Gastrocnemius medialis (tissue), 4 donors: Measurements from ENCODE around the gene CPEB3. TPM values are rescaled to one million over a fixed set of nuclear protein-coding genes. Genes with fewer than 3 reads are reported as not detected.

ENCODE experiments used
- ATAC-seq, 2 donors: fragments of 150-250 bp; one replicate each; pipeline ENCODE4 v1.9.1; 2016
- DNase-seq, 2 donors: peaks; one replicate each; pipeline ENCODE4 v3.0.0-alpha.2; 2019
- H3K27ac ChIP-seq, 4 donors: fragments of 200-600 bp; sonication (generic); 1 replicate in 1 of 4; 2 replicates in 3 of 4; pipeline ENCODE4 v1.5.1; 2016 to 2018; ENCODE audit warnings: mild to moderate bottlenecking in 2 of 4, moderate library complexity in 1 of 4
- H3K27me3 ChIP-seq, 3 donors: fragments of 200-600 bp; sonication (generic) in 2 of 3; 1 replicate in 1 of 3; 2 replicates in 2 of 3; pipeline versions ENCODE4 v1.5.1 to v1.6.0; 2016 to 2019; ENCODE audit warnings: mild to moderate bottlenecking in 1 of 3, moderate library complexity in 1 of 3
- H3K36me3 ChIP-seq, 2 donors: fragments of 200-600 bp; sonication (generic) in 1 of 2; one replicate each; pipeline ENCODE4 v1.5.1; 2017 to 2018
- H3K4me1 ChIP-seq, 2 donors: fragments of 200-600 bp; sonication (generic) in 1 of 2; one replicate each; pipeline ENCODE4 v1.5.1; 2016 to 2017; ENCODE audit warnings: mild to moderate bottlenecking in 2 of 2
- H3K4me3 ChIP-seq, 4 donors: fragments of 200-600 bp; sonication (generic) in 3 of 4; 1 replicate in 1 of 4; 2 replicates in 3 of 4; pipeline ENCODE4 v1.5.1; 2016 to 2019; ENCODE audit warnings: mild to moderate bottlenecking in 2 of 4
- H3K9me3 ChIP-seq, 3 donors: fragments of 200-600 bp; sonication (generic) in 2 of 3; 1 replicate in 1 of 3; 2 replicates in 2 of 3; pipeline ENCODE4 v1.5.1; 2016 to 2019
- POLR2A ChIP-seq, 2 donors: fragments of 450-650 bp; IDR thresholded peaks; one replicate each; pipeline ENCODE4 v1.6.1; 2017; ENCODE audit warnings: antibody characterized with exemption in 2 of 2, mild to moderate bottlenecking in 2 of 2, moderate library complexity in 2 of 2
- in situ Hi-C, 4 donors: fragments of 200-750 bp; cut with MboI; loops; one replicate each; pipeline versions ENCODE4 v1.15.0 to v1.8.0; 2017; ENCODE audit warnings: low sequenced_read_pairs in 4 of 4
- intact Hi-C: fragments of 100-400 bp; cut with DNase I; formaldehyde crosslinking; loops from one replicate; pipeline ENCODE4 v1.15.1; 2023; ENCODE audit warnings: low total_unique reads
- total RNA-seq, 4 donors: library from RNA; depleted of rRNA; stranded (reverse); fragments of >200 nt; gene quantifications; one replicate each; pipeline versions ENCODE4 v1.1.0 to v1.2.3, GENCODE V29; 2016
- TF ChIP-seq, protein P1 (sequence below), 5 experiments: fragments of 450-650 bp in 3 of 5; fragments of 200-600 bp in 2 of 5; sonication (generic) in 2 of 5; IDR thresholded peaks in 4 of 5; conservative IDR thresholded peaks in 1 of 5; 1 replicate in 4 of 5; 2 replicates in 1 of 5; pipeline ENCODE4 v1.5.1; 2016 to 2019; ENCODE audit warnings: antibody characterized with exemption in 5 of 5, mild to moderate bottlenecking in 3 of 5, moderate library complexity in 3 of 5

CPEB3 gene
- total RNA-seq, 4 donors from 2014 or later: 14.5 to 22.5 (median 18.0) TPM

DNA sequence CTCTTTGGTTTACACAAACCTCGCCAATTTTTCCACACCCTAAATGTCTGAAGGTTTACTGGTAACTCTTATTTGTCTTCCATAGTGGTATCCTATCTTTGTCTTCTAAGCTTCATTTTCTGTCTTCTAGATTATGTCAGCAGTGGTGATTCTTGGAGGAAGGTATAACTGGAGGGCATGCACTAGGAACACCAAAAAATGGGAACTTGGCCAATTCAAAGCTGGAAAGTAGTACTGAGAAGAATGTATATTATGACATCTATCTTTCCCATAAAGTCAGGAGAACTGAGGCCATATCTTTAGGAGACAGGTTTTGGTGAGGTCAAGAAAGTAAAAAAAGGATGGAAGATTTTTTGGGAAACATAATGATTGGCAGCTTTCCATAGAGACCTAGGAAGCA is 113.3 kb downstream of the CPEB3 start:
- Histone ChIP-seq H3K4me3 (no peak overlapping the region), H3K9me3 (no peaks in the 10 kb centered on the region), H3K36me3 (no peaks in the 10 kb centered on the region), H3K27me3 (no peaks in the 10 kb centered on the region), H3K4me1 (peaks cover 22 to 28% of the 10 kb centered on the region in 2 donors), H3K27ac (no peak overlapping the region)
- intact Hi-C loops (no loop called here), in situ Hi-C loops (loop anchor here in 1 of 4 donors (5.0 kb wide), 1 partner anchor 50 kb away; no protein-coding TSS in a partner anchor)
- DNase-seq (no peak), ATAC-seq (no peak)
- no peak for TF ChIP-seq POLR2A (IDR thresholded peaks at IDR 0.05)
- TF ChIP-seq, protein P1, sequence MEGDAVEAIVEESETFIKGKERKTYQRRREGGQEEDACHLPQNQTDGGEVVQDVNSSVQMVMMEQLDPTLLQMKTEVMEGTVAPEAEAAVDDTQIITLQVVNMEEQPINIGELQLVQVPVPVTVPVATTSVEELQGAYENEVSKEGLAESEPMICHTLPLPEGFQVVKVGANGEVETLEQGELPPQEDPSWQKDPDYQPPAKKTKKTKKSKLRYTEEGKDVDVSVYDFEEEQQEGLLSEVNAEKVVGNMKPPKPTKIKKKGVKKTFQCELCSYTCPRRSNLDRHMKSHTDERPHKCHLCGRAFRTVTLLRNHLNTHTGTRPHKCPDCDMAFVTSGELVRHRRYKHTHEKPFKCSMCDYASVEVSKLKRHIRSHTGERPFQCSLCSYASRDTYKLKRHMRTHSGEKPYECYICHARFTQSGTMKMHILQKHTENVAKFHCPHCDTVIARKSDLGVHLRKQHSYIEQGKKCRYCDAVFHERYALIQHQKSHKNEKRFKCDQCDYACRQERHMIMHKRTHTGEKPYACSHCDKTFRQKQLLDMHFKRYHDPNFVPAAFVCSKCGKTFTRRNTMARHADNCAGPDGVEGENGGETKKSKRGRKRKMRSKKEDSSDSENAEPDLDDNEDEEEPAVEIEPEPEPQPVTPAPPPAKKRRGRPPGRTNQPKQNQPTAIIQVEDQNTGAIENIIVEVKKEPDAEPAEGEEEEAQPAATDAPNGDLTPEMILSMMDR (IDR thresholded peaks at IDR 0.05 in 4 of 5, conservative IDR thresholded peaks at IDR 0.05 in 1 of 5): no peak

DNA sequence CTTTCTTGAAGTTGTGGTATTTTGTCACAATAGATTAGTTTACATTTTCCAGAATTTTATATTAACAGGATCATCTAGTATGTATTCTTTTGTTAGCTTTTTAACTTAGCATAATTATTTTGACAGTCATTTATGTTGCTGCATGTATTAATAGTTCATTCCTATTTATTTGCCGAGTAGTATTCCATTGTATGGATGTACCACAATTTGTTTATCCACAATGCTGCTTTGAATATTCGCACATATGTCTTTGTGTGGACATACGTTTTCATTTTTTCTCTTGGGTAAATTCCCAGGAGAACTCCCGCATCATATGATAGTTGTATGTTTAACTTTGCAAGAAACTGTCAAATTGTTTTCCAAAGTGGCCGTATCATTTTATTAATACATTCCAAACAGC is 115.7 kb downstream of the CPEB3 start:
- Histone ChIP-seq H3K9me3 (no peaks in the 10 kb centered on the region), H3K36me3 (no peaks in the 10 kb centered on the region), H3K4me3 (no peak overlapping the region), H3K27ac (no peak overlapping the region), H3K27me3 (no peaks in the 10 kb centered on the region), H3K4me1 (peaks cover 9 to 16% of the 10 kb centered on the region in 2 donors)
- DNase-seq (no peak), ATAC-seq (no peak)
- no peak for TF ChIP-seq POLR2A (IDR thresholded peaks at IDR 0.05)
- TF ChIP-seq, protein P1 (IDR thresholded peaks at IDR 0.05 in 4 of 5, conservative IDR thresholded peaks at IDR 0.05 in 1 of 5): no peak
- intact Hi-C loops: no loop called here
- in situ Hi-C loops: loop anchor here in 1 of 4 donors (5.0 kb wide), 1 partner anchor 48 kb away; no protein-coding TSS in a partner anchor

DNA sequence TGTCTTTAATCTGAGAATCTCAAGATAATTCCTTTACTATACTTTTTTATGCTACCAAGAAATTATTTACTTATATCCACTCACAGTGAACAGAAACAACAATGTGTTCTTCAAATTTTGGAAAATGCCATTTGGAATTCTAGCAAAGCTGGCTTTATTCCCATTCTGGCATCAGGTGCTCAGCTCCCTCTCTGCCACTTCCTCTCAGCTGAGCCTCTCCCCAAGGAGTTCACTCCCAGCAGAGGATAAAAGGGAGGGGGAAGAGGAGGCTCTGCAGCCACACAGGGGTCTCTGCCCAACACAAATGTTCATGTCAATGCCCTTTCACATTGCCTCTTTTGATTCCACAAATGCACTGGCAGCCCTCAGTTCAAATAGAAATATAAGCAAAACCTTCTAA is 116.9 kb downstream of the CPEB3 start:
- Histone ChIP-seq H3K4me3 (no peak overlapping the region), H3K27ac (no peak overlapping the region), H3K4me1 (peaks cover 9 to 16% of the 10 kb centered on the region in 2 donors), H3K9me3 (no peaks in the 10 kb centered on the region), H3K36me3 (no peaks in the 10 kb centered on the region), H3K27me3 (no peaks in the 10 kb centered on the region)
- intact Hi-C loops (no loop called here), in situ Hi-C loops (no loop called here)
- TF ChIP-seq, protein P1 (IDR thresholded peaks at IDR 0.05 in 4 of 5, conservative IDR thresholded peaks at IDR 0.05 in 1 of 5): no peak
- TF ChIP-seq POLR2A (IDR thresholded peaks at IDR 0.05): no peak
- ATAC-seq (no peak), DNase-seq (no peak)

DNA sequence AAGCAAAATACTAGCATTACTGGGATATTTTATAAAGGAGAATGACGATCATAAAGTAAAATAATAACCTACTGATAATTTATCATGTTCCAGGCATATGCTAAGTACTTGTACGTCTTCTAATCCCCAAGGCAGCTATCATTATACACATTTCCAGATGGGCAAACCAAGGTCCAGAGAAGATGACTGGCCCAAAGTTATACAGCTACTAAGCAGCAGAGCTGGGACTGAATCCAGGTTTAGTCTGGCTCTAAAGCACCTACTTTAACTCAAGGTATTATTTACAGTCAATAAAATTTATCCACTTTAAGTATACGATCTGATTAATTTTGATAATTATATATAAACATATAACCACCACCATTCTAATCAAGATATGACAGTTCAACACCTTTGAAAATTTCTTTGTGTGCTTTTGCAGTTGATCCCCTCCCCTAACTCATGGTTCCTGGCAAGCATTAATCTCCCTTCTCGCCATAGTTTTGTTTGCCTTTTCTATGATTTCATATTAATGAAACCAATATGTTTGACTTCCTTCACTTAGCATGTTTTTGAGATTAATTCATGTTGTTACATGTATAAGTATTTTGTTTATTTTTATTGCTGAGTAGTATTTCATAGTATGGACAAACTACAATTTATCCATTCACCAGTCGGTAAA is 126.7 kb downstream of the CPEB3 start:
- Histone ChIP-seq H3K27me3 (no peaks in the 10 kb centered on the region), H3K4me3 (no peak overlapping the region), H3K36me3 (no peaks in the 10 kb centered on the region), H3K27ac (no peak overlapping the region), H3K4me1 (peaks cover 0 to 7% of the 10 kb centered on the region in 2 donors), H3K9me3 (no peaks in the 10 kb centered on the region)
- no peak for ATAC-seq
- no peak for TF ChIP-seq POLR2A (IDR thresholded peaks at IDR 0.05)
- DNase-seq: no peak
- in situ Hi-C loops (no loop called here), intact Hi-C loops (no loop called here)

DNA sequence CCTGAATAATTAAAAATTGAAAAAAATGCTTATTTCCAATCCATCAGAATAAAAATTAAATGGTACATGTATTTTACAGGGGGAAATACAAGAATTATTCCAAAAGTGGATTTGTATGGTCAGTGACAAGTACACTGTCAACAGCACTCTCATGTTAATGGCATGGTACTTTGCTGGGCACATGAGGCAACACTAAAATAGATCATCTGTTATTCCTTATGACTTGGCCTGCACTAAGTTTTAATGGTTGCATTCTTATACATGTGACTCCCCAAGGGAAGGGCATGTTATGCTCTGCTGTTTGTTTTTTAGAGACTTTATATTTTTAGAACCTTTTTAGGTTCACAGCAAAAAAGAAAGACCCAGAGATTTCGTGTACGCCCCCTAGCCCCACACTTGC is 128.3 kb downstream of the CPEB3 start:
- ATAC-seq: peak in 1 of 2 donors; percentile 87
- Histone ChIP-seq H3K4me1 (peaks cover under 1 to 11% of the 10 kb centered on the region in 2 donors), H3K9me3 (no peaks in the 10 kb centered on the region), H3K27ac (no peak overlapping the region), H3K4me3 (no peak overlapping the region), H3K36me3 (no peaks in the 10 kb centered on the region), H3K27me3 (no peaks in the 10 kb centered on the region)
- in situ Hi-C loops: no loop called here
- intact Hi-C loops: no loop called here
- no peak for DNase-seq
- no peak for TF ChIP-seq POLR2A (IDR thresholded peaks at IDR 0.05)
- TF ChIP-seq, protein P1 (IDR thresholded peaks at IDR 0.05 in 4 of 5, conservative IDR thresholded peaks at IDR 0.05 in 1 of 5): no peak
